Left ventricle myocardium superior (tissue), 1 donor: ENCODE measurements around the gene UCN3. TPM values are rescaled to one million over a fixed set of nuclear protein-coding genes. Genes with fewer than 3 reads are reported as not detected.
"Not testable (repeated sequence)": the region's sequence is repeated elsewhere in the genome, so short reads cannot be mapped to it uniquely, and the experiment has no call there.

Experiments used
- ATAC-seq: fragments of 200-7000 bp; cut with Tn5 transposase; one replicate; pipeline ENCODE4 v1.9.1; 2020; ENCODE audit warnings: mild to moderate bottlenecking, moderate library complexity
- DNase-seq: peaks from one replicate; pipeline ENCODE4 v3.0.0-alpha.2; 2020
- intact Hi-C: fragments of 100-400 bp; cut with micrococcal nuclease; formaldehyde crosslinking; loops from one replicate; pipeline ENCODE4 v1.11.0; 2022
- total RNA-seq: library from RNA; stranded (reverse); fragmentation: NEBNext Ultra II Directional; extraction: Animal tissue kit (Norgen Biotek cat#: 25700); gene quantifications from one replicate; pipeline ENCODE4 v1.2.1, GENCODE V29; 2021
- donor health status: DM: no; HTN: yes; CAD: no; lungs with severe emphysema.

UCN3 gene
- total RNA-seq, 1 donor from 2014 or later: not detected

- intact Hi-C loops: no loop called here
- ATAC-seq (no peak), DNase-seq (no peak)
Observed at GRCh38 chr10:5400468-5401240, 35.9 kb downstream of the UCN3 start.

GRCh38 chr10:5402798-5403197 lies 38.0 kb downstream of the UCN3 start:
- intact Hi-C loops: no loop called here
- DNase-seq: no peak
- no peak for ATAC-seq

GRCh38 chr10:5404208-5405041 lies 39.7 kb downstream of the UCN3 start, which contains the start of gene TUBAL3:
Gene TUBAL3 (minus strand): TSS chr10:5404828. CDS start chr10:5404792, 36 bp downstream.
- intact Hi-C loops: no loop called here
- ATAC-seq: peak; percentile 51
- DNase-seq: no peak

GRCh38 chr10:5406918-5407317 lies 42.2 kb downstream of the UCN3 start:
- ATAC-seq (no peak), DNase-seq (no peak)
- intact Hi-C loops: no loop called here

- DNase-seq, ATAC-seq, intact Hi-C loops: not testable (repeated sequence)
Observed at GRCh38 chr10:5410787-5411186, 46.0 kb downstream of the UCN3 start.

GRCh38 chr10:5411941-5412276 lies 47.1 kb downstream of the UCN3 start:
- intact Hi-C loops: no loop called here
- DNase-seq (no peak), ATAC-seq (peak; percentile 3)

GRCh38 chr10:5412277-5412941 lies 47.6 kb downstream of the UCN3 start, which contains the start of gene NET1:
Gene NET1 (plus strand): TSS chr10:5412557. CDS start chr10:5412693, 136 bp downstream.
- DNase-seq: peak; percentile 93
- ATAC-seq: peak; percentile 99
- intact Hi-C loops: no loop called here

- ATAC-seq (peak; percentile 29), DNase-seq (peak; percentile 28)
- intact Hi-C loops: no loop called here
Observed at GRCh38 chr10:5413012-5413938, 48.5 kb downstream of the UCN3 start.

- intact Hi-C loops: no loop called here
- DNase-seq: no peak
- ATAC-seq: no peak
Observed at GRCh38 chr10:5416981-5417380, 52.2 kb downstream of the UCN3 start.

- DNase-seq (no peak), ATAC-seq (no peak)
- intact Hi-C loops: no loop called here
Observed at GRCh38 chr10:5418584-5418983, 53.8 kb downstream of the UCN3 start.

GRCh38 chr10:5419466-5420094 lies 54.8 kb downstream of the UCN3 start:
- intact Hi-C loops: no loop called here
- no peak for DNase-seq
- no peak for ATAC-seq

GRCh38 chr10:5423771-5424170 lies 59.0 kb downstream of the UCN3 start:
- no peak for ATAC-seq
- DNase-seq: no peak
- intact Hi-C loops: no loop called here

Other genes with a start within 250 kb of the UCN3 start
- 0.25 TPM for gene AKR1C8, start 179.8 kb upstream of the UCN3 start, total RNA-seq
- gene AKR1C4, start 168.1 kb upstream of the UCN3 start, total RNA-seq: not detected
- gene TUBAL3, start 39.9 kb downstream of the UCN3 start, total RNA-seq: 0.12 TPM
- gene NET1, start 47.6 kb downstream of the UCN3 start, total RNA-seq: 16.5 TPM
- not detected for gene CALML5, start 134.6 kb downstream of the UCN3 start, total RNA-seq
- not detected for gene CALML3, start 160.0 kb downstream of the UCN3 start, total RNA-seq